Hematopoietic multipotent progenitor cell treated with erythropoietin and hydrocortisone succinate and interleukin-3 and kit ligand, for 4 days (in vitro differentiated cells): ENCODE measurements around the gene JAK1.

Source experiments
- DNase-seq: peaks from one replicate; pipeline ENCODE4 v3.0.0-alpha.2; 2015

Gene JAK1

DNA sequence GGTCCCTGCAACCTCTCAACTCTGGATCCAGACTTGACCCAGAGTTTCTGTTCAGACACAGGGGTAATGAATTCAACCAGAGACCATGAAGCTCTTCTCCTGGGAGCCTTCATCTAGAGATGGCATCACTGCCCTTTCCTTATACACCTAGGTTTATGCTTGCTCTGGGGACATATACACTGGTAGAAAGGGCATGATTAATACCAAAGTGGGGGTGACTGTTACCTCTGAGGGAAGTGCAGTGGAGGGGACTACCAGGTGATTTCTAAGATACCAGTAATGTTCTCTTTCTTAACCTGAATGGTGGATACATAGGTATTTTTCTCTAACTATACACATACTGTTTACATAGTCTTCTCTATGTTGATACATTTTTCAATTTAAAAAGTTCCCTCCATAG lies 48.4 kb downstream of the JAK1 start:
- no peak for DNase-seq

DNA sequence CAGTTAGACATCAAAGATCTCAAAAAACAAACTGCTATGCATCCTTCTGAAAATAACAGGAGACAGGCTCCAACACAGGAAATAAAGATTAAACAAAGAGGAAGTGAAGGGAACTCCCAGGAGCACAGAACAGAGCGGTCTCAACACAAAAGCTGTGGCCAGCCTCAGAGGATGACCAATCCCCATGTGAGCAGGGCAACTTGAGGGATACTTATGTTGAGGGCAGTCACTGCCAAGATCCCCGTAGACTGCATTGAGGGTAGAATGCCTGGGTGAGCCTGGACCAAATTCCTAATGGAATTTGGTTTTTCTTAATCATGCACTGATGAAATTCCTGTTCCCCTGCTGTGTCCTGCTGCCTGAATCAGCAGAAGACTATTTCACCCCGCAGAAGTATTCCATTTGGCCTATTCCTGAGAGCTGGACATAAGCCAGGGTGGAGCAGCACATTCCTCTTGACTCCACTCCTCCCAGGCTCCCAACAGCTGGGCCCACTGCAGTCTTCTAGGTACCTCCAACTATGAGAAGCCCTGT lies 49.0 kb downstream of the JAK1 start:
- DNase-seq = peak; percentile 64

DNA sequence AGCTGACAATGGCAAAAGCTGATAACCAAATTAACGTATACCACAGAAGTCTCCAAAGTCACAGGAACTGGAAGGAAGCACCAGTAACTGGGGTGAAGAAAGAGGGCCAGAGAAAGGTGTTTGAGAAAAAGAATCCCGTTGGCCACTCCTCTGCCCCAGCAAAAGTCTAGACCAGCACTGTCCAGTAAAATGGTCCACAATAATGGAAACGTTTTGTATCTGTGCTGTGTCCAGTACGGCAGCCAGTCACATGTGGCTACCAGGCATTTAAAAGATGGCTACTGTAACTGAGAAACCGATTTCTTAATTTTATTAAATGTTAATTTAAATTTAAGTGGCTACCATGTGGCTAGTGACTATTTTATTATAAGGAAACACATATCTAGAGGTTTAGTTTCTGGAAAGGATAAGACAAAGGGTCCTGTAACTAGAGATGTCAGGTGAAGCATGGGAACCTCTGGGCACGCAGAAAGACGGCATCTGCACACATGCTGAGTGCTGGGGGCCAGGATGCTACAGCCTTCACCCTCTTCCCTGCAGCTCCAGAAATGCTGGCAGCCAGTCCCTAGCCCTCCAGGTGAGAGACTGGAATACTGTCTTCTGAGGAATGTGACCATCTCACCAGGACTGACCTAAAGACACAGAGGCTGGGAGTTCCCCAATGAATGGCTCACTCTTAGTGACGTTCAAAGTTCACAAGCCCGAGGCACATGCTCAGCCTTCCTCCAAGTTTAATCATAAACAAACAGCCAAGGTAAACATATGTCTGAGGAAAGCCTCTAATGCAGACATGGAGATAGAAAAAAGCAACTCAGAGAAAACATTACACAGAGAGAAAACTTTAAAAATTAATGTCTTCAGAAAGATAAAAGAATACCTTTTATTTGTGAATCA lies 50.7 kb downstream of the JAK1 start:
- no peak for DNase-seq

DNA sequence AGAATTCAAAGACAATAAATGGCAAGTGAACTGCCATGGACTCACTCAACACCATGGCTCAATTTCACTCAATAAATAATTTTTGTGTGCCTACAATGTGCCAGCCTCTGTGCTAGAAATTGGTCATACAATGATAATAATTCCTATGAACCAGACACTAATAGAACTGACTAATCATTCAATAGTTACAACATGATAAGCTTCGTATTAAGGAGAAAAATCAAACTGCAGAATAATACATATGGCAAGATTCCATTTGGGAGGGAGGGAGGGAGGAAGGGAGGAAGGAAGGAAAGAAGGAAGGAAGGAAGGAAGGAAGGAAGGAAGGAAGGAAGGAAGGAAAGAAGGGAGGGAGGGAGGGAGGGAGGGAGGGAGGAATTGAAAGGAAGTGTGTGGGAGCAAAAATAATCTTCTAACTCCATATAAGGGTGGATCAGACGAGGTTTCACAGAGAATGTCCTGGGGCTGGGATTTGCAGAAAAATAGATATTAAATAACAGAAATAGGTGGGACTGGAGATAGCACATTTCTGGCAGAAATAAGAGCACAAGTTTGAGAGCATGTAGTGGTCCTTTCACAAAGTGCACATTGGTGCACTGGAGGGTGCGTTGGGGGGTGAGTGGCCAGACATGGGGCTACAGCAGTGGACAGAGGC lies 52.9 kb downstream of the JAK1 start:
- no peak for DNase-seq

DNA sequence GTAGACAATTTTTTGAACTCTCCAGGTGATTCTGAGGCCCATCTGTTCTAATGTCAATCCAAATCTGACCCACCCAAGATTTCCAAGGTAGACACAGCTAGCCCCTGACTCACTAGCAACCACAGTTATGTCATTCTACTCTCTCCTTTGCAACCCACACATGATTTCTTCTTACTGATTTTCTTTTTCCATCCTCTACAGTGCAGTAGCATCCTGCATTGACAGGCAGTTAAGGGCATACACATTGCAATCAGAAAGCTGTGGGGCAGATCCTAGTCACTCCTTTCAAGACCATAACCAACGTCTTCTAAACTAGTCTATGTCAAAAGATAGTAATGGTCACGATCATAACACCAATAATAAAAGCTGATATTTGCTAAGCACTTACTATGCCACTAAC lies 54.2 kb downstream of the JAK1 start:
- no peak for DNase-seq

DNA sequence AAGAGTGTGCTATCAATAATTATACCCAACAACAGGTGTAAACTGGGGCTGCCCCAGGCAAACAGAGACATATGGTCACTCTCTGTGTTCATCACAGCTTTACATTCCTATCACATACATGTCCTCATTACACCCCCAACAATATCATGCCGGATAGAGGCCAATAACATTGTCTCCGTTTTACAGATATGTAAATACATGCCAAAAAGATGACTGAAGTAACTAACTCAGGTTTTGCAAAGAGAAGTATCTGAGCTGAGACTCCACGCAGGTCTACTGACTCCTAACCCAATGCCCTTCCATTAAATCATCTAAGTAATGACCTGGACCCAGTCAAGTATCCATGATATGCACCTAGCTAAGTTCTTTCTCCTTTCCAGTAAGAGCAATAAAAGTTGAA lies 55.0 kb downstream of the JAK1 start:
- no peak for DNase-seq

DNA sequence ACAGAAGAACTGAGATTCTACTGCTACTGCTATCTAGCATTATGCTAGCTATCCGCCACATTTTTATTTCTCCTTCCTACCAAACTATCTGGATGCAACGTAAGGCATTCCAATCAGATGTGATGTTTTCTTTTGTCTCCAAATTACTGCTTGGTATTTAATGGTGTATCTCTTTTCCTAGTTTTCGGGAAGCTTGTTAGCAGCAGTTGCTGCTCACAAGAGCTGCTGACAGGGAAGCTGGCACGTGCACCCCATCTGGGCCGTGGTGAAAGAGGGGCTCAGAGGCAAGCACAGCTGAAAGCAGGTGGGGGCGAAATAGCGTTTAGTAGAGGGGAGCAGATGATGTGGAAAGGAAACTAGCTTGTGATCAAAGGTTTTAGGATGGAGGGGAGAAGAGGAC lies 57.3 kb downstream of the JAK1 start:
- no peak for DNase-seq

DNA sequence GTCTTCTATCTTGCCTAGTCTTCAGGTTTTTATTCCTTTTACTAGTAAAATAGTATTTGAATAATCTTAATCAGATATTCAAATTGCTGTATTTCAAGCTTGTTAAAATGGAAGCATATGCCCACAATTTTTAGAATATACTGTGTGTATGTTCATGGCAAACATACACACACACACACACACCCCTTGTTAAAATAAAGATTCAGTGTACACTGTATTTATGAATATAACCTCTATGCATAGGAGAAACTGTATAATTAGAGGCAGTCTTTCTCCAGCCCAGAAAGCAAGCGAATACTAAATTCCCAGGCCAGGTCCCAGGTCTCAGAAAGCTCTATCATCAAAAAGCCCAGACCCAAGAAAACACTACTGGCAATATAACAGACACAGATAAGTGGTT lies 57.8 kb downstream of the JAK1 start:
- DNase-seq = no peak

DNA sequence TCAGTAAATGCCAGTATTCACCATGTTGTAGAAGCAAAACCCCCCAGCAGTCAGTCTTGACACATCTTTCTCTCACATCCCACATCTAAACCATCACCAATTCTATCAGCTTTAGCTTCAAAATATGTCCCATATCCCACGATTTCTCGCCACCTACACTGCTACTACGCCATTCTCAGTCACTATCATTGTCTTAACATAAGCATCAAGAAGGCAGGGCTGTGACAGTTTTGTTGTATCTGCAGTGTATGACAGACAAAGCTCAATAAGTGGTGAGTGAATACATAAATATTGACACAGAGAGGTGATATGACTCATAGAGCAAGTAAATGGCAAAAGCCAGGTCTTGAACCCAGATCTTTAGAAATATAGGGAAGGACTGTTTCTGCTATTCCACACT lies 59.9 kb downstream of the JAK1 start:
- no peak for DNase-seq

DNA sequence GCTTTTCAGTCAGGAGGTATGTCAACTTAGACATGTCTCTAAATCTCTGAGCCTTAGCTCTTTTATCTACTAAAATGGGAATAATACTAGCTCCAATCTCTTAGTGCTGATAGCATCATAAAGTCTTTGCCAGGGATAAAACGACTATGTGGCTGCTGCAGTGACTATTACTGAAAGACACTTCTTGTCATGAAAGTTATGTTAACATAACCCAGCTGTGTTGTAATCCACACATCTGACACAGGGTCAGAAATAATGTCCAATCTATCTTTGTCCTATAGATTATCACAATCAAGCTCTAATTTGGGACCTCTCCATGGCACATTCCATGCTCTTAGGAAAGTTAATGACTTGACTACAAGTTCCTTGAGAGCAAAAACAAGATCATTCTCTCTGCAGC lies 62.8 kb downstream of the JAK1 start:
- DNase-seq = no peak

DNA sequence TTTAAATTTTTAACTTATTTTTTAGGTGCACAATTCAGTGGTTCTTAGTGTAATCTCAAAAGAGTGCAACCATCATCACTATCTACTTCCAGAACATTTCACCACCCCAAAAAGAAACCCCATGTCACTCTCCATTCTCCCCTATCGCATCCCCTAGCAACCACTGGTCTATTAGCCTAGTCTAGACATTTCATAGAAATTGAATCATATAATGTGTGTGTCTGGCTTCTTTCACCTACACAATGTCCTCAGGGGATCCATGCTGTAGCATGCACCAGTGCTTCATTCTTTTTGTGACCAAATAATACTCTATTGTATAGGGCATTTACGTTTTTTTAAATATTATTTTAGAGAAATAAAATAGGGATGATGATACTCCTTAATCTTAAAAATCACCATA lies 64.7 kb downstream of the JAK1 start:
- no peak for DNase-seq

DNA sequence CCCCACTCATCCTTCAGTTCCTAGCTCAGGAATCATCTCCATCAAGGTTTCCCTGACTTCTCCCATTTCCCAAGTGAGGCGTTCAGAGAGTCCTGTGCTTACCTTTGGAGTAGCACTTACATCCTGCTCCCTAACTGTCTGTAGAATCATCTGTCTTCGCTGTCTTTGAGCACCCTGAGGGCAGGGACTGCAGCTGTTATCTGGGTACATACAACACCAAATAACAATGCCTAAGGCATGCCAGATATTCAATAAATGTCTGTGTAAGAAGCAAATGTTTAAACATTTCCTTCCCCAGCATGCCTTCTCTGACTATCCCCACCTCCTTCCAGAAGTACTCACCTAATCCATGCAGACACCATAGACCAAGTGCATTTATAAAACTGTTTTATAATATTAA lies 65.4 kb downstream of the JAK1 start:
- DNase-seq = no peak

DNA sequence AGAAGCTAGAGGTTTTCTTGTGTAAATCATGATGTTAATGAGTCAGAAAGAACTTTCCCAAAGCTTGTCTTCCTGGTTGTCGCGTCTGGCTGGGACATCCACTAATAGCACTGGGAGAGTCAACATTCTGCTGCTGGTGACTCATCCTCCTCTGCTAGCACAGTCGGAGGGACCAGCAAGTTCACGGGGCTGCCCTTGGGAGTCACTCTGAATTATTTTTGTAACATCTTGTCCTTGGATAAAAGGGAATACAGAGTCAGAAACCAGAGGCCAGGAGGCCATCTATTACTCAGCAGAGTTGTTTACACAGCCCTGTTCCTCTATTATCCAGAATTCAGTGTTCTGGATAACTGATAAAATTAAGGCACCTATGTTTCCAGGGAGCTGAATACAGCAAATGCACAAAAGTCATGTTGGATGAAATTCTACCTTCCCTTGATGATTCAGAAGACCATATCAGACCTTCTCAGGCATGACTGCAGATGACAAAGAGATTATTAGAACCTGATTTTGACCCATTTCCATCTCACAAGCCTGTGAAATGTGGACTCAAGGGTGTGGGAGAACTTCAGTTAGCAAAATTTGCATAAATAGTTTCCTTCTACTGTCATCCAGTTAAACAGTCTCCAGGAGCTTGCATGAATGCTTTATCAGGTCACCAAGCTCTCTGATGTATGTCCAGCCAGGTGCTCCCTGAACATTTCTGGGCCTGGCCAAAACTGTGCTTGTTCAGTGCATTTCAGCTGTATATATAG lies 68.1 kb downstream of the JAK1 start:
- peak; percentile 51 for DNase-seq

DNA sequence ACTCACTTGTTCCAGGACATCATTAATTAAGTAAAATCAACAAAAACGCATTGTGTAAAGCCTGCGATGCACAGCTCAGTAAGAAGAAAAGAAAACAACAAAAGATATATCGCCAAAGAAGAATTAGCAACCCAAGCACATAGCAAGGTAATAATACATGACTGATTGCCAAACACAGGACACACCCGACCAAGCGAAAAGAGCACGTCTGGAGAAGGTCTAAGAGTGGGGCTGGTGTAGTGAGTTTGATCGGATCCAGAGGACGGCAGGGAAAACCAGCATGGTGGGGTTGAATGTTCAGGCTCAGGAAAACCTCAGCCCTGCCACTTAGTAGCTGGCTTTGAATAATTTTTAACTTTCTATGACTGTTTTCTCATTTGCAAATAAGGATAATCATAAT lies 69.8 kb downstream of the JAK1 start:
- DNase-seq = no peak

DNA sequence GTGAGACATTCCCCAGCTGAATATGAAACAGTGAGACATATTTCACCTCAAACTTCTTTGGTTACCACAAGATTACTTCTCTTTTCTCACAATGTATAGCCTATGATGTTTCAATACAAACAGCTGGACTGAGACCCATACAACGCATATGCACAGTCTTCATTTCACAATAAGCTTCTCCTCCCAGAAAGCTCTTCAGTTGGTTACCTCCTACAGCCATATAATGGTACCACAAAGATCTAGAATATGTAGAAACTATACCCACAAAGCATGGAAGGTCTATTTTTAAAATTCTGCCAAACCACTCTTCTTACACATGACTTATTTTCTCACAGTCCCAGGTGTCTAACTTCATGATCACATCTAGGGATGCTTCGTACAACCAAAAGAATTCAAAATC lies 70.8 kb downstream of the JAK1 start:
- DNase-seq = peak; percentile 81

DNA sequence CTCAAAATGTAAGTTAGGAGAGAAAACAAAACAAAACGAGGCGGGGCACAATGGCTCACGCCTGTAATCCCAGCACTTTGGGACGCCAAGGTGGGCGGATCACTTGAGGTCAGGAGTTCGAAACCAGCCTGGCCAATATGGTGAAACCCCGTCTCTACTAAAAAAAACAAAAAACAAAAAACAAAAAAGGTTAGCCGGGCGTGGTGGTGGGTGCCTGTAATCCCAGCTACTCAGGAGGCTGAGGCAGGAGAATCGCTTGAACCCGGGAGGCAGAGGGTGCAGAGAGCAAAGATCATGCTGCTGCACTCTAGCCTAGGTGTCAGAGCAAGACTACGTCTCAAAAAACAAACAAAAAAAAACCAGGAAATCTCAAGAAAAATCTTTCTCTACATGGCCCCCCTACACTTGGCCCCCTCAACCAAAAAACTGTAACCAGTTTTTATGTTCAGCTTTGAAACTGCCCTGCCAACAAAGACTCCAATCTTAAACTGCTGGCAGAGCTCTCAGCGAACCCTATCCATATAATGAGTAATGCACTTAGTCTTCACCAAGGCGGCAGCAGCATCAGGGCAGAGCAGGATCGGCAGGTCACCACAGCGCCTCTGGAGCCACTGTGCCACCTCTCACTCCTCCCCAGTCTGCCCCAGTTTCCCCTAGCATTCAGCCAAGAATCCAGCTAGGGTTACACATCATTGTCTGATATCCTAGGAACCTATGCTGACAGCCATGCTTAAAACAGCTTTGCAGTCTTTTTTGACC lies 71.7 kb downstream of the JAK1 start:
- DNase-seq = no peak

DNA sequence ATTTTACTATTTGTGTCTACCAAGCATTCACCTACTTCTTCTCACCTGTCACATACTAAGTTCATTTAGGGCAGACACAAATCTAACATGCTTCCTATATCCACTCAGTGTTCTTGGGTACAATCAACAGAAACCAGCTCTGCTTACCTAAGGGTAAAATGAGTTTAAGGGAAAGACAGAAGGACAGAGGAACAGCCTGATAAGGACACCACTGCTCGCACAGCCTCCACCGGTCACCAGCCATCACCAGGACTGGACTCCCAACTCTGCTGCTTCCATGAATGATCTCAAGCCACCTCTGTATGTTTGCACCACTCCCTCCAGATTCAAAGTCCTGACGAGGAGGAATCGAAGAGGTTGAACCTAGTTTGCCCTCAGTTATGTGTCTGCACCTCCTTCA lies 72.4 kb downstream of the JAK1 start:
- no peak for DNase-seq

DNA sequence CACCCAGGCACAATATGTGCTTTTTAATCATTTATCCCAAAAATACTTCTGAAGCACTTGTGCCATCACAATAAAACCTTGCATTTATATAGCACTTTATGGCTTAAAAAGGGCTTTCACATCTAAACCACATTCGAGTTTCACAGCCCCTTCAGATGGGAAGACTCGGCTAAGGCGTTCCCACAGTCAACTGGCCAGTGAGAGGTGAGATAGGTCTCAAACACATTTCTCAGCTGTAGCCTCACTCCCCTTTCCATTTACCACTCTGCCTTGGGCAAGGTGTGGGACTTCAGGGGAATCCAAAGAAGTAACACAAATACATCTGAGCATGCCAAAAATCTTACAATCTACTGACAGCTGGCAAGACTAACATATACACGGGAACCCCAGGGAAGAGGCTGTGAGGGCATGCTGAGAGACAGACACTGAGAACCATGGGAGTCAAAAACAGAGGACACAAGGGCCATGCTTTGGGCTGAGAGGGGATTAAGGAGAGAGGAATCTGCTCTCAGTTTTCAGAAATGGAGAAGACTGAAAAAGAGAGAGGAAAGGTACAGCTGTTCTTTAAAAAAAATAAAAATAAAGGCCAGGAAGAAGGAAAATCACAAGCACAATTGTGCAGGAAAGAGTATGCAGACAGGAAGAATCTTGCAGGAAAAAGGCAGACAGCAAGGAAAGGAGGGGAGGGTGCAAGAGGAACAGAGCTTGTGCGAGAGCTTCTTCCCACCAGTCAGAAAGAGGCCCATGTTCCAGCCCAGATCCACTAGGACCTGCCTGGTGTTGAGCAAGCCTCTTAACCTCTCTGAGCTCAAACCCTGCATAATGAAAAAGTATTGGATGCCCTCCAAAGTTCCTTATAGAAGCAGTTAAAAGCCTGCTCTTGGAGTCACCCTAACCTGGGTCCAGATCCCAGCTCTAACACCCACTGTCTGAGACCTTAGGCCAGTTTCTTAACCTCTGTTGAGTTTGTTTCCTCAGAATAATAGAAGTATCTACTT lies 73.5 kb downstream of the JAK1 start:
- no peak for DNase-seq

DNA sequence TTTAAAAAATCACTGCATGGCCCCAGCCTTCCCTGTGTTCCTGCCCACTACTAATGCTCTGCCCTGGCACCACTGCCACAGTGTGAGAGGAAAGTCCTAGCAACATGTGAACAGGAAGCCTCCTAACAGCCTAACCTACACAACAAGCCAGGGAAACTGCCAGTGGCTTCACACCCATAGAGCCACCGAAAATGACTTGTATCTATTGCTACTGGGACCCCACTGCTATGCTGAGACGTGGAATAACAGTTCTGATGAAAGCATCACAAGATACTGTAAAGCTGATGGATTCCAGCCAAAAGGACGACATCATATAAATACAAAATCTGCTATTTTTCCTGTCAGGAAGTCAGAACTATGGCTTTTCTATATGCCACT lies 74.9 kb downstream of the JAK1 start:
- DNase-seq = peak; percentile 14

DNA sequence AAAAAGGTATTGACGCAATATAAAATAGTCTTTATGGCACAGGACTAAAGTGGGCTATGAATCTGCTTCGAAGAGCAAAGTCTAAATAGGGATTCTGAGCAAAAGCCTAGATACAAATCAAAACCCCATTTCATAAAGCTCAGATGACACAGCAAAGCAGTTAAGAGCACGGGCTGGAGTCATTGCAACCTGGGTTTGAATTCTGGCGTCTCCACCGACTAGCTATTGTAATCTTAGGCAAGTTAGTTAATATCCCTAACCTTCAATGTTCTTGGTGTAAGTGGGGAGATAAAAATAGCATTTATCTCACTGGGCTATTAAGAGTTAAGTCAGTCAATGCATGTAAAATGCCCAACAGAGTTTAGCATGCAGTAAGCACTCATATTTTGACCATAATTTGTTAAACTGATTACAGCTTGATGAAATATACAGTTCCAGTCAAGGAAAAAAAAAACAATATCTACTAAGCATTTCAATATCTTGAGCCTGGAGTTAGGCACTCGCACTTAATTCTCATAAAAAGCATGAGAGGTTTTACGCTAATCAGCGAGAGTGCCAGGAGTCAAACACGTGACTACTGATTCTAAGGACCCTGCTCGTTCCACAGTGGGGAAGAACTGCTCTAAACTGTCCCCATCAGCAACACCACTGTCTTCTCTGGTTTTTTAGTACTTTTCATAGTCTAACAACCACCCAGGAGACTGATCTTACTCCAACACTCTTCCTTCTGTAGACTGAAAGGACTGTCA lies 75.5 kb downstream of the JAK1 start:
- DNase-seq = no peak

DNA sequence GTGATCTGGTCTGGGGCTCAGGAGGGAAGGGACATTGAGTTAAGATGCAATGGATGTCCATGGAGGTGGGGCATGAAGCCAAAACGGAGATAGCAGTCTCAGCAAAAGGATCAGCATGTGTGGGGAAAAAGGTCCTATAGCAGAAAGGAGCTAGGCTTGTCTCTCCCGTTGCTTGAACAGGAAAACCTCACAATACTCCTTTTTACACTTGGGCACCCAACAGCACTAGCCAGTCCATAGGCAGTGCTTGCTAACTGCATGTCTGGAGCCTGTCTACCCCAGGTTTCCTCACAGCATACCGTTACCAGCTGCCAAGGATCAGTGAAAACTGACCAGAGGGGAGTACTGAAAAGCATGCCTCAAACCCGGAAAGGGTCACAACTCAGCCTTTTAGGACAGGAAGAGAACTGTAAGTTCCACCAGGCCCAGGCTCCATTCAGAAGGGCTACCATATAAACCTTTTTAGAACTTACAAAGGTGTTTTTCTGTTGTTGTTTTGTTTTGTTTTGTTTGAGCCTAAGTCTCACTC lies 78.6 kb downstream of the JAK1 start:
- no peak for DNase-seq
